ENCODE measurements around the gene RBM4. TPM values are rescaled to one million over a fixed set of nuclear protein-coding genes. Genes with fewer than 3 reads are reported as not detected.

Gene RBM4
- total and polyA plus RNA-seq, 2 of the 13 experiments (the other 11 are each of a cell fraction or from before 2014, with no cell fraction given) = 126 to 136 TPM

DNA sequence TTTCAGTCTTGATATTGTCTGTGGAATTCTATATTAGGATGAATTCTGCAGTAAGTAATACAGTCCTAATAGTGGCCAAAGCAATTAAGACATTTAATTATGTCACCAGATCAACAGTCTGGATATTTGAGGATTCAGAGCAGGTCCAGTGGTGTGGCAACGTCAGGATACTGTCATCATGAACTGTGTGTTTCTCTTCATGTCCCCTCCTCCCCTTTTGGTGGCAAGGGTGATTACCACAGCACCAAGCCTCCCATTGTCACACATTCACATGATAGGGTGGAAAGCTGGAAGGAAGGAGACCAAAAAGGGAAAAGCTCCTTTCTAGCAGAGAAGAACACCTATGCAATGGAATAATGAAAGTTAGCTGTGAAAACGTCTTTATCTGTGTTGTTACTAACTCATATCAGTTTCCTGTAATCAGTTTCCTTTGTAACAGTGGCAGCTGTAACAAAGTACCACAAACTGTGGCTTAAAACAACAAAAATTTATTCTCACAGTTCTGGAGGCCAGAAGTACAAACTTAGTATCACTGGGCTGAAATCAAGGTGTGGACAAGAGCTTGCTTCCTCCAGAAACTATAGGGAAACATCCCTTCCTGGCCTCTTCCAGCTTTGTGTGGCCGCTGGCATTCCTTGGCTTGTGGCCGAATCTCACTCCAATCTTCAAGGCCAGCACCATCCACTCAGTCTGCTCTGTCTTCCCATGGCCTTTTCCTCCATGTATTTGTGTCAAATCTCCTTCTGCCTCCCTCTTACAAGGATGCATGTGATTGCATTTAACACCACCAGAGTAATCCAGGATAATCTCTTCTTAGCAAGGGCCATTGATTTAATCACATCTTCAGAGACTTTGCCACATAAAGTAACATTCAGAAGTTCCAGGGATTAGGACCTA, 28.5 kb upstream of the RBM4 start:
- no peaks in the 10 kb centered on the region for H3K27me3 ChIP-seq (ENCODE audit: control insufficient read depth in 1 of 2, insufficient read depth in 2 of 2, low read length in 2 of 2)
- TF ChIP-seq RERE (CRISPR knock-in tag; IDR thresholded peaks at IDR 0.05; ENCODE audit: low read depth) (no peak), ZNF138 (CRISPR knock-in tag; IDR thresholded peaks at IDR 0.05; ENCODE audit: low read depth) (no peak), SMARCC2 (IDR thresholded peaks at IDR 0.05) (no peak), ZNF710 (CRISPR knock-in tag; IDR thresholded peaks at IDR 0.05; ENCODE audit: borderline replicate concordance) (no peak), CREBL2 (CRISPR knock-in tag; IDR thresholded peaks at IDR 0.05; ENCODE audit: borderline replicate concordance) (no peak), ZNF879 (CRISPR knock-in tag; IDR thresholded peaks at IDR 0.05) (no peak), ELF4 (CRISPR knock-in tag; IDR thresholded peaks at IDR 0.05; ENCODE audit: borderline replicate concordance) (no peak), MTA1 (CRISPR knock-in tag; IDR thresholded peaks at IDR 0.05; ENCODE audit: borderline replicate concordance) (no peak), NCOR1 (IDR thresholded peaks at IDR 0.05; ENCODE audit: borderline replicate concordance, low read length) (no peak)
- TF ChIP-seq, protein P1, sequence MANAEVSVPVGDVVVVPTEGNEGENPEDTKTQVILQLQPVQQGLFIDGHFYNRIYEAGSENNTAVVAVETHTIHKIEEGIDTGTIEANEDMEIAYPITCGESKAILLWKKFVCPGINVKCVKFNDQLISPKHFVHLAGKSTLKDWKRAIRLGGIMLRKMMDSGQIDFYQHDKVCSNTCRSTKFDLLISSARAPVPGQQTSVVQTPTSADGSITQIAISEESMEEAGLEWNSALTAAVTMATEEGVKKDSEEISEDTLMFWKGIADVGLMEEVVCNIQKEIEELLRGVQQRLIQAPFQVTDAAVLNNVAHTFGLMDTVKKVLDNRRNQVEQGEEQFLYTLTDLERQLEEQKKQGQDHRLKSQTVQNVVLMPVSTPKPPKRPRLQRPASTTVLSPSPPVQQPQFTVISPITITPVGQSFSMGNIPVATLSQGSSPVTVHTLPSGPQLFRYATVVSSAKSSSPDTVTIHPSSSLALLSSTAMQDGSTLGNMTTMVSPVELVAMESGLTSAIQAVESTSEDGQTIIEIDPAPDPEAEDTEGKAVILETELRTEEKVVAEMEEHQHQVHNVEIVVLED (CRISPR knock-in tag; IDR thresholded peaks at IDR 0.05; ENCODE audit: borderline replicate concordance) = no peak
- TF ChIP-seq, protein P2, sequence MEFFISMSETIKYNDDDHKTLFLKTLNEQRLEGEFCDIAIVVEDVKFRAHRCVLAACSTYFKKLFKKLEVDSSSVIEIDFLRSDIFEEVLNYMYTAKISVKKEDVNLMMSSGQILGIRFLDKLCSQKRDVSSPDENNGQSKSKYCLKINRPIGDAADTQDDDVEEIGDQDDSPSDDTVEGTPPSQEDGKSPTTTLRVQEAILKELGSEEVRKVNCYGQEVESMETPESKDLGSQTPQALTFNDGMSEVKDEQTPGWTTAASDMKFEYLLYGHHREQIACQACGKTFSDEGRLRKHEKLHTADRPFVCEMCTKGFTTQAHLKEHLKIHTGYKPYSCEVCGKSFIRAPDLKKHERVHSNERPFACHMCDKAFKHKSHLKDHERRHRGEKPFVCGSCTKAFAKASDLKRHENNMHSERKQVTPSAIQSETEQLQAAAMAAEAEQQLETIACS (CRISPR knock-in tag; IDR thresholded peaks at IDR 0.05) = no peak

More for the DNA sequence above, 28.5 kb upstream of the RBM4 start:
- ChIA-PET POLR2A (interaction anchor here (2.6 kb wide), 1 partner anchor 18 kb away, joined by 9 read pairs; the partner anchor contains the start of genes CCDC87 and CCS), CTCF (ENCODE audit: low intra/inter-chr PET ratio, low total read pairs) (no interaction called here)
- FAIRE-seq (no peak), ATAC-seq (no peak), DNase-seq (ENCODE audit: low spot score) (no peak)
- H3K9ac ChIP-seq (ENCODE audit: insufficient read depth, low read depth, low read length) = no peak overlapping the region
- BruUV-seq (replicated peaks) = TSS peak; percentile 29
- 66% methylated on average over 4 of the region's 4 CpGs for WGBS (ENCODE audit: low lambda C conversion rate)
- no peak overlapping the region for H2AFZ ChIP-seq (ENCODE audit: low read length)
- in situ Hi-C loops (cut with HindIII; ENCODE audit: extremely low pct_ligation_motif_present, low pct_unique_long_range_greater_than_20kb) (no loop called here), intact Hi-C loops (cut with micrococcal nuclease; ENCODE audit: unreplicated experiment) (no loop called here)
- H3K27ac ChIP-seq (ENCODE audit: extremely low read length, insufficient read depth, low read length) = no peak overlapping the region
- peaks cover 27% of the 10 kb centered on the region for H3K4me1 ChIP-seq (ENCODE audit: insufficient read depth, low read length)
- peaks cover 2 to 6% of the 10 kb centered on the region in 2 experiments; a peak in 3 of 5 replicates for H3K36me3 ChIP-seq (replicated peaks in 1 of 2; ENCODE audit: control insufficient read depth in 1 of 2, insufficient read depth in 2 of 2, low read length in 2 of 2)
- H3K9me3 ChIP-seq (ENCODE audit: low read length) = no peaks in the 10 kb centered on the region
- H3K4me3 ChIP-seq (replicated peaks in 1 of 3; ENCODE audit: insufficient read depth in 1 of 3, low read depth in 2 of 3, low read length in 3 of 3) = no peak overlapping the region
- H3K4me2 ChIP-seq (ENCODE audit: low read depth, low read length) = no peak overlapping the region
- H4K20me1 ChIP-seq (ENCODE audit: insufficient read depth, low read length) = no peaks in the 10 kb centered on the region
- no peaks in the 10 kb centered on the region for H3K79me2 ChIP-seq (ENCODE audit: insufficient read depth, low read length)

All from HepG2 (cell line).